Renal pelvis (tissue), 4 donors: ENCODE results near the gene KRTAP2-2. TPM values are rescaled to one million over a fixed set of nuclear protein-coding genes. Genes with fewer than 3 reads are reported as not detected.
"Not testable (repeated sequence)": the region's sequence is repeated elsewhere in the genome, so short reads cannot be mapped to it uniquely, and the experiment has no call there.

Experiments used
- DNase-seq: peaks from one replicate; pipeline ENCODE4 v3.0.0-alpha.2; 2013
- polyA plus RNA-seq, 3 donors: library from polyadenylated mRNA; unstranded; fragments of 120-200 nt; gene quantifications; one replicate each; pipeline ENCODE4 v1.2.1, GENCODE V29; 2013; ENCODE audit not compliant: insufficient read length in 3 of 3

Gene KRTAP2-2
- polyA plus RNA-seq, 3 donors: not detected

GRCh38 chr17:41065016-41065689, 10.1 kb upstream of the KRTAP2-2 start:
- DNase-seq: not testable (repeated sequence)

GRCh38 chr17:41064301-41064700, 9.3 kb upstream of the KRTAP2-2 start:
- no peak for DNase-seq

- DNase-seq: no peak
Measured at GRCh38 chr17:41063449-41063848, 8.4 kb upstream of the KRTAP2-2 start.

- DNase-seq: no peak
Measured at GRCh38 chr17:41061964-41062363, 6.9 kb upstream of the KRTAP2-2 start.

- DNase-seq: no peak
Measured at GRCh38 chr17:41060052-41060604, 5.1 kb upstream of the KRTAP2-2 start, which contains the start of gene KRTAP2-3. Gene KRTAP2-3 (minus strand): TSS chr17:41060114. CDS start chr17:41060050, 64 bp downstream.

DNA sequence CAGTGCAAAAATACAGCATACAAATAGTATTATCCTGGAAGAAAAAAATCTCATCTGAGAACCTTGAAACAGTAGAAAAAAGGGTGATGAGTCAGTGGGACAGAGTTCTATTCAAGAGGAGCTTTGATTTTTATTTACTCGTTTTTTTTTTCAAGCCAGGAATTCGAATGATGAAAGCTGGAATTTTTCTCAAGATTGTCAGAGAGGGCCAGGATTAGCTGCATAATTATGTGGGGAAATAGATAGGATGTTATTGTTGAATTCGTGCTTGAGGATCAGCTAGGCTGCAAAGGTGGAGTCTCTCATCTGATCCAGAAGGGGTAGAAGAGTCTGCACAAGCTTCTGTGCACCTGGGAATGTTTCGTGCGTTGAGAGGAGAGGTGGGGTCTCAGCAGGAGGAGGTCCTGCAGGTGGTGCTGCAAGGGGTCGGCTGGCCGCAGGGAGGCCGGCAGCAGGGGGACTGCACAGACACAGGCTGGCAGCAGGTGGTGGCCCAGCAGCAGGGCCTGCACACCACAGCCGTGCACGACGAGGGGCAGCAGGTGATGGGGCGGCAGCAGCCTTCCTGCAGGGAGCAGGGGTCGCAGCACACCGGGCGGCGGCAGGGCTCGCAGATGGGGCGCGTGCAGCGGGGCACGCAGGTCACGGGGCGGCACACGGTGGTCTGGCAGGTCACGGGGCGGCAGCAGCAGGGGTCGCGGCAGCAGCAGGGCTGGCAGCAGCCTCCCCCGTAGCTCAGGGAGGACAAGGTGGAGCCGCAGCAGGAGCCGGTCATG, 4.4 kb upstream of the KRTAP2-2 start:
- not testable (repeated sequence) for DNase-seq

DNA sequence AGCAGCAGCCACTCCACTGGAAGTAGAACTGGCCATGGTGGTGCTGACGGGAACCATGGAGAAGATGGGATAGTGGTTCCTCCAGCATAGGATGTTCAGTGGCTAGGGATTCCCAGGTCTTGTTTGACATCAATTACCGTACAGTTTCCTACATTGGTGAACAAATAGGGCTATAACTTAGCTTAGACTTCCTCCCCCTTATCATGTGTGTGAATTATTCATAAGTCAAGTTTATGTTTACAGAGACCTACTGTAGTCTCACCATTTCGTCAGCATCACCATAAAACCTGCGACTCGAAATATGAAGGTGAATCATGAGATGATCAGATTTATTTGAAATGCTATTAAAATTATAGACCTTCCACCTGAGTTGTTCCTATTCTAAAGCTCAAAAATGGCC, 3.7 kb upstream of the KRTAP2-2 start:
- no peak for DNase-seq

DNA sequence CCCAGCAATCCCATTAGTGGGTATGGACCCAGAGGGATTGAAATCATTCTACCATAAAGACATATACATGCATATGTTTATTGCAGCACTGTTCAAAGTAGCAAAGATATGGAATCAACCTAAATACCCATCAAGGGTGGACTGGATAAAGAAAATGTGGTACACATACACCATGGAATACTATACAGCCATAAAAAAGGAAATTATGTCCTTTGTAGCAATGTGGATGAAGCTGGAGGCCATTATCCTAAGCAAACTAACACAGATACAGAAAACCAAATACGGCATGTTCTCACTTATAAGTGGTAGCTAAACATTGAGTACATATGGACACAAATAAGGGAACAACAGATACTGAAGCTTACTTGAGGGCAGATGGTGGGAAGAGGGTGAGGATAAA, 2.5 kb upstream of the KRTAP2-2 start:
- DNase-seq: no peak

- not testable (repeated sequence) for DNase-seq
Measured at GRCh38 chr17:41054556-41054955, 474 bp downstream of the KRTAP2-2 start.

DNA sequence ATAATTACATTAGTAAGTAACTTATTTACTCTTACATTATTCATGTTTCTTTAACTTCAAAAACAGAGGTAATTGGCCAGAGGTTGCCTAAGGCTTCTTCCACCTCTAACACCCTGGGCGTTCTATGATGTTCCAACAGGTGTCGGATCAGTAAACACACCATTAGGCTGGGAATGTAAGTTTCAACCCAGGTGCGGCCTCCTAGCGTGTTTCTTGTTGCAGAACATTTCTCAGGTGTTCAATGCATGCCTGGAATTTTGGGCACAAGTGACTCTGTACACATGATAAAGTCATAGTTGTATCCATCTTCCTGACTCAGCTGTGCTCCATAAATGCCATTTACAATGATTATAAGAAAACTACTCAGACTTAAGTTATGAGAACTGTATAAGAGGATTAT, 1.0 kb downstream of the KRTAP2-2 start:
- DNase-seq: peak; percentile 22

DNA sequence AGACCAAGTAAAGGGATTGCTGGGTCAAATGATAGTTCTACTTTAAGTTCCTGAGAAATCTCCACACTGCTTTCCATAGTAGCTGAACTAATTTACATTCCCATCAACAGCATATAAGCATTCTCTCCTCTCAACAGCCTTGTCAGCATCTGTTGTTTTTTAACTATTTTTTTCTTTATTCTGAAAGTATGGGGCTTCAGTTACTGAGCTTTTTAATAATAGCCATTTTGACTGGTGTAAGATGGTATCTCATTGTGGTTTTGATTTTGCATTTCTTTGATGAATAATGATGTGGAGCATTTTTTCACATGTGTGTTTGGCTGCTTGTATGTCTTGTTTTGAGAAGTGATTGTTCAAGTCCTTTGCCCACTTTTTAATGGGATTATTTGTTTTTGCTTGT, 2.5 kb downstream of the KRTAP2-2 start:
- DNase-seq: no peak

GRCh38 chr17:41049110-41049509, 5.9 kb downstream of the KRTAP2-2 start:
- DNase-seq: no peak

GRCh38 chr17:41048441-41048840, 6.6 kb downstream of the KRTAP2-2 start:
- no peak for DNase-seq

DNA sequence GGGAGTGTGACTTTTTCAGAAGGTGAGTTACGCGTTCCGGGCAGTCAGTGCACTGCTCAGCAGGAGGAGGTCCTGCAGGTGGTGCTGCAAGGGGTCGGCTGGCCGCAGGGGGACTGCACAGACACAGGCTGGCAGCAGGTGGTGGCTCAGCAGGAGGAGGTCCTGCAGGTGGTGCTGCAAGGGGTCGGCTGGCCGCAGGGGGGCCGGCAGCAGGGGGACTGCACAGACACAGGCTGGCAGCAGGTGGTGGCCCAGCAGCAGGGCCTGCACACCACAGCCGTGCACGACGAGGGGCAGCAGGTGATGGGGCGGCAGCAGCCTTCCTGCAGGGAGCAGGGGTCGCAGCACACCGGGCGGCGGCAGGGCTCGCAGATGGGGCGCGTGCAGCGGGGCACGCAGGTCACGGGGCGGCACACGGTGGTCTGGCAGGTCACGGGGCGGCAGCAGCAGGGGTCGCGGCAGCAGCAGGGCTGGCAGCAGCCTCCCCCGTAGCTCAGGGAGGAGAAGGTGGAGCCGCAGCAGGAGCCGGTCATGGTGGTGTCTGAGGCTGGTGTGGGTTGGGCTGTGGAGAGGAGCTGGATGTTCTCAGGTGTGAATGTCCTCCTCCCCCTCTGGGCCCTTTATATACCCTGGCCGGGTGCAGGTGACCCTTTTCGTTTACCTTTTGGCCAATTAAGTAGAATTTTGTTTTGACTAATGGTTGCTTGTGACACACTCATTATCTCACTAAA, 8.1 kb downstream of the KRTAP2-2 start, which contains the start of gene KRTAP2-1:
TSS of gene KRTAP2-1 (minus strand) at position 582 of the 731 bp plus-strand sequence. CDS start at position 533, 49 bp downstream.
- not testable (repeated sequence) for DNase-seq

GRCh38 chr17:41042953-41043352, 12.1 kb downstream of the KRTAP2-2 start:
- DNase-seq: no peak

DNA sequence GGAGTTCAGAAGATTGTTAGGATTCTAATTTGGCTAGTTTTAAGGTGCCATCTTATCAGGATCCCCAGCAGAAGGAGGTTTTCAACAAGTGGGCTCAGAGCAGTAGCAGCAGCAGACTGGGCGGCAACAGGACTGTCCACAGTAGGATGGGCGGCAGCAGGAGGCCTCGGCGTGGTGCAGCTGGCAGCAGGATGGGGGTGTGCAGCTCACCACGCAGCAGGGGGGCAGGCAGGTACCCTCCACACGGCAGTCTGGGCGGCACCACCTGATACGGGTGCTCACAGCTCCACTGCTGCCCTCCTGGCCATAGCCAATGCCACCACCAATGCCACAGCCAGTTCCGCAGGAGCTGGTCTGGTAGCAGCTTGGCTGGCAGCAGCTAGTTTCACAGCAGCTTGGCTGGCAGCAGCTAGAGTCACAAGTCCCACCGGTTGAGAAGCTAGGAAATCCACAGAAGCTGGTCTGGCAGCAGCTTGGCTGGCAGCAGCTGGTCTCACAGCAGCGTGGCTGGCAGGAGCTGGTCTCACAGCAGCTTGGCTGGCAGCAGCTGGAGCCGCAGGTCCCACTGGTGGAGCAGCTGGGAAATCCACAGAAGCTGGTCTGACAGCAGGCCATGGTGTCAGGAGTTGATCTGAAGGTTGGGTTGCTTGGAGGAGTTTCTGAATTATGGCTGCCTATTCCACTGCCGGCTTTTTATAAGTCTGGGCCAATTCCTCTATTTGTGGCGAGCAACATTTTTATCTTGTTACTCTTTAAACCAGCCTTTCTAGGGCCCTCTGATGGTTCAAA, 14.1 kb downstream of the KRTAP2-2 start, which contains the start of gene KRTAP1-1:
TSS of gene KRTAP1-1 (minus strand) at position 668 of the 789 bp plus-strand sequence. CDS start at position 615, 53 bp downstream.
- not testable (repeated sequence) for DNase-seq

- DNase-seq: no peak
Measured at GRCh38 chr17:41037853-41038350, 17.1 kb downstream of the KRTAP2-2 start.

DNA sequence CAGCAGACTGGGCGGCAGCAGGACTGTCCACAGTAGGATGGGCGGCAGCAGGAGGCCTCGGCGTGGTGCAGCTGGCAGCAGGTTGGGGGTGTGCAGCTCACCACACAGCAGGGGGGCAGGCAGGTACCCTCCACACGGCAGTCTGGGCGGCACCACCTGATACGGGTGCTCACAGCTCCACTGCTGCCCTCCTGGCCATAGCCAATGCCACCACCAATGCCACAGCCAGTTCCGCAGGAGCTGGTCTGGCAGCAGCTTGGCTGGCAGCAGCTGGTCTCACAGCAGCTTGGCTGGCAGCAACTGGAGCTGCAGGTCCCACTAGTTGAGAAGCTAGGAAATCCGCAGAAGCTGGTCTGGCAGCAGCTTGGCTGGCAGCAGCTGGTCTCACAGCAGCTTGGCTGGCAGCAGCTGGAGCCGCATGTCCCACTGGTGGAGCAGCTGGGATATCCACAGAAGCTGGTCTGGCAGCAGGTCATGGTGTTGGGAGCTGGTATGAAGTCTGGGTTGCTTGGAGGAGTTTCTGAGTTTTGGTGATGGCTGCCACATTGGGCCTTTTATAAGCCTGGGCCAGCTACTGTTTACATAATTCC, 20.6 kb downstream of the KRTAP2-2 start, which contains the start of gene KRTAP1-3:
TSS of gene KRTAP1-3 (minus strand) at position 529 of the 590 bp plus-strand sequence. CDS start at position 476, 53 bp downstream.
- not testable (repeated sequence) for DNase-seq

- DNase-seq: no peak
Measured at GRCh38 chr17:41029633-41030245, 25.3 kb downstream of the KRTAP2-2 start, which contains the start of gene KRTAP1-4. Gene KRTAP1-4 (minus strand): TSS chr17:41030195. CDS start chr17:41030078, 117 bp downstream.
